Right lobe of liver (tissue), 4 donors: ENCODE measurements around the gene RRP1.

Experiments
- CTCF ChIP-seq, 4 donors: fragments of 200-600 bp in 3 of 4; fragments of 450-650 bp in 1 of 4; IDR thresholded peaks; one replicate each; pipeline versions ENCODE4 v1.5.1 to v1.8.0; 2016 to 2022; ENCODE audit warnings: antibody characterized with exemption in 4 of 4, mild to moderate bottlenecking in 2 of 4
- POLR2A ChIP-seq: fragments of 450-650 bp; IDR thresholded peaks from one replicate; pipeline ENCODE4 v1.6.1; 2017; ENCODE audit warnings: antibody characterized with exemption, mild to moderate bottlenecking
- donor health status: DM: no; HTN: no; CAD: no.
- donor health status: DM: no; HTN: no; CAD: no.
- donor health status: DM: no; HTN: yes; CAD: no.

DNA sequence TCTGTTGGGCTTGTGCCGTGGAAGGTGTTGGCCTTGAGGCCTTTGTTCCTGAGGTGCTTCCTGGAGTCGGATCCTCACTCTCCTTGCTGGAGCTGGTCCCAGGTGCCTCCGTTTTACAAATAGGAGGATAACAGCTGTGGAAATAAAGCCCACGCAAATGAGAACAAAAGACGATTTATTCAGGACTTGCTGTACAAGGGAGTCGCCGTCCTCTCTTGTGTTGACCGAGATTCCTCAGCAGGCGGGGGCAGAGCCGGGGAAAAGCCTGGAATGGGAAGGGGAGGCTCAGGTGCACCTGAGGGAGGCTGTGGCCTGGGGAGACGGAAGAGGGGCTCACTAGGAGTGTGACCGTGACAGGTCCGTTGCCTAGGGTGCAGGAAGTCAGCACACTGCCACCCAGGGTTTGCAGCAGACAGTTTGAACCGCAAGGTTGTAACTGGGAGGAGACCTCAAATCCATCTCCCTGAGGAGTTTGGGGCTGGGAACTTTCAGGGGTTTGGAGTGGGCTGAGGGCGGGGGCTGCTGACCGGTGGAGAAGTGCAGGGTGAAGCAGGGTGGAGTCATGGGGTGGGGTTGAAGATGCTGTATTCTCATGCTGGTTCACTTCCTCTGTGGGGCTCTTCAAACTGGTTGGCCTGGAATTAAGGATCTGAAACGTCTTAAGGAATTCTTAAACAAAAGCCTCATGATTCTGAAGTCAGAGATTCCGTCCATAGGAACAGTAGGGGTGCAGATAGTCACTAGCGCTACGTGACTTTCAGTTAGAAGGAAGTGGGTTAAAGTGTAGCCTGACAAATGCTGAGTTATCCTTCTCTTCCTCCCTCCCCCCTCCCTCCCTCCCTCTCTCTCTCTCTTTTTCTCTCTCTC is 10.7 kb upstream of the RRP1 start:
- TF ChIP-seq POLR2A (no peak), CTCF (IDR thresholded peaks at IDR 0.05) (no peak)
